Endothelial cell of umbilical vein (primary cell): ENCODE results near the gene PPP6R1. TPM values are rescaled to one million over a fixed set of nuclear protein-coding genes. Genes with fewer than 3 reads are reported as not detected.

ENCODE experiments used
- BruUV-seq: library from RNA; stranded (reverse); fragments of 400-500 nt; replicated peaks from 2 replicates; lab custom pipeline; 2021; lab: Mats Ljungman, UMichigan
- CTCF ChIA-PET: fragments of 300-600, 350-600 bp; sonication (Branson Sonifier 250); formaldehyde crosslinking; loops from one replicate; lab custom pipeline; 2021; ENCODE audit warnings: antibody characterized with exemption, inconsistent platforms; lab: Charles Lee
- POLR2A ChIA-PET: fragments of 300-600, 350-600 bp; sonication (Branson Sonifier 250); formaldehyde crosslinking; loops from one replicate; lab custom pipeline; 2021; ENCODE audit warnings: antibody characterized with exemption, inconsistent platforms; lab: Charles Lee
- DNase-seq: peaks from one replicate; pipeline ENCODE4 v3.0.0-alpha.2; 2011; ENCODE audit warnings: low read depth, low spot score
- FAIRE-seq: peaks from 2 replicates; lab custom pipeline; 2011; peaks lifted over from hg19 to GRCh38; lab: Jason Lieb, UNC
- H2AFZ ChIP-seq: 2 replicates; pipeline ENCODE4 v1.6.0; 2012; ENCODE audit warnings: low read depth, low read length, control low read depth, inconsistent platforms
- H3K27ac ChIP-seq: 2 replicates; pipeline ENCODE4 v1.5.1; 2011; ENCODE audit warnings: low read depth, mild to moderate bottlenecking, control low read depth, low read length, moderate library complexity; ENCODE audit not compliant: insufficient read depth
- H3K27me3 ChIP-seq, 2 experiments: 2 replicates each; pipeline versions ENCODE4 v1.6.0 to v1.6.1; 2011; ENCODE audit warnings: low read length in 2 of 2, mixed read lengths in 1 of 2; ENCODE audit not compliant: control insufficient read depth in 2 of 2, insufficient read depth in 2 of 2
- H3K36me3 ChIP-seq, 2 experiments: 2 replicates in 1 of 2; 3 replicates in 1 of 2; pipeline ENCODE4 v1.5.1; 2011; ENCODE audit warnings: low read length in 2 of 2, mild to moderate bottlenecking in 1 of 2, moderate library complexity in 1 of 2; ENCODE audit not compliant: control insufficient read depth in 2 of 2, insufficient read depth in 2 of 2; ENCODE audit errors: extremely low read depth in 1 of 2
- H3K4me1 ChIP-seq: 3 replicates; pipeline ENCODE4 v1.5.1; 2011; ENCODE audit warnings: mild to moderate bottlenecking, low read length; ENCODE audit not compliant: control insufficient read depth, insufficient read depth; ENCODE audit errors: extremely low read depth
- H3K4me2 ChIP-seq: 2 replicates; pipeline ENCODE4 v1.6.1; 2011; ENCODE audit warnings: low read length, control low read depth, mixed read lengths; ENCODE audit not compliant: insufficient read depth
- H3K4me3 ChIP-seq, 3 experiments: fragments of 200-600 bp in 1 of 3; sonication (generic), shearing (Covaris generic) in 1 of 3; replicated peaks in 1 of 3; 2 replicates each; pipeline ENCODE4 v1.5.1; 2011 to 2016; ENCODE audit warnings: control low read depth in 3 of 3, low read length in 3 of 3, mild to moderate bottlenecking in 2 of 3, inconsistent platforms in 1 of 3, low read depth in 1 of 3, moderate library complexity in 1 of 3; ENCODE audit not compliant: insufficient read depth in 1 of 3
- H3K79me2 ChIP-seq: 2 replicates; pipeline ENCODE4 v1.6.0; 2012; ENCODE audit warnings: low read length, inconsistent platforms; ENCODE audit not compliant: control insufficient read depth, insufficient read depth
- H3K9ac ChIP-seq: replicated peaks from 2 replicates; pipeline ENCODE3; 2011; ENCODE audit warnings: low read length, control low read depth; ENCODE audit not compliant: insufficient read depth; ENCODE audit errors: extremely low read depth
- H3K9me1 ChIP-seq: replicated peaks from 3 replicates; pipeline ENCODE4 v1.6.0; 2011; ENCODE audit warnings: mild to moderate bottlenecking, low read length; ENCODE audit not compliant: control insufficient read depth, insufficient read depth; ENCODE audit errors: extremely low read depth
- H3K9me3 ChIP-seq: replicated peaks from 2 replicates; pipeline ENCODE4 v1.5.1; 2012; ENCODE audit warnings: low read length, inconsistent platforms; ENCODE audit not compliant: control insufficient read depth, insufficient read depth
- H4K20me1 ChIP-seq: replicated peaks from 2 replicates; pipeline ENCODE3; 2011; ENCODE audit warnings: mild to moderate bottlenecking, low read length; ENCODE audit not compliant: control insufficient read depth, insufficient read depth; ENCODE audit errors: extremely low read depth
- CTCF ChIP-seq, 2 donors: IDR thresholded peaks; 1 replicate in 1 of 2; 2 replicates in 1 of 2; pipeline ENCODE4 v1.5.1; 2011; ENCODE audit warnings: low read length in 2 of 2, mild to moderate bottlenecking in 2 of 2, moderate library complexity in 2 of 2, control low read depth in 1 of 2, inconsistent platforms in 1 of 2, low read depth in 1 of 2; ENCODE audit not compliant: insufficient read depth in 1 of 2; ENCODE audit errors: extremely low read depth in 1 of 2
- EZH2 ChIP-seq: IDR thresholded peaks from 2 replicates; pipeline ENCODE4 v1.6.1; 2012; ENCODE audit warnings: borderline replicate concordance, low read depth, mild to moderate bottlenecking, moderate library complexity, low read length, inconsistent platforms; ENCODE audit not compliant: severe bottlenecking
- FOS ChIP-seq: IDR thresholded peaks from 2 replicates; pipeline ENCODE4 v1.6.1; 2011; ENCODE audit warnings: mild to moderate bottlenecking, low read length, moderate library complexity, borderline replicate concordance; ENCODE audit not compliant: insufficient read depth
- GATA2 ChIP-seq: IDR thresholded peaks from 2 replicates; pipeline ENCODE4 v1.7.0; 2011; ENCODE audit warnings: low read depth, mild to moderate bottlenecking, moderate library complexity, mixed read lengths, low read length; ENCODE audit not compliant: insufficient read length, insufficient read depth
- JUN ChIP-seq: IDR thresholded peaks from 2 replicates; pipeline ENCODE4 v1.6.1; 2011; ENCODE audit warnings: borderline replicate concordance, low read depth; ENCODE audit not compliant: insufficient read length, insufficient read depth
- MAX ChIP-seq: IDR thresholded peaks from 2 replicates; pipeline ENCODE4 v1.6.1; 2011; ENCODE audit not compliant: insufficient read depth, insufficient read length
- MYC ChIP-seq: IDR thresholded peaks from one replicate; pipeline ENCODE4 v1.6.1; 2011; ENCODE audit warnings: mild to moderate bottlenecking, low read depth, low read length
- POLR2A ChIP-seq: IDR thresholded peaks from 2 replicates; pipeline ENCODE4 v1.6.1; 2012; ENCODE audit warnings: low read depth, mild to moderate bottlenecking, control low read depth, low read length
- POLR2AphosphoS5 ChIP-seq: IDR thresholded peaks from 2 replicates; pipeline ENCODE4 v1.6.1; 2012; ENCODE audit warnings: low read depth, mild to moderate bottlenecking, control low read depth, low read length, moderate library complexity; ENCODE audit not compliant: insufficient read depth
- dilution Hi-C: fragments of 300-500 bp; cut with MboI; formaldehyde crosslinking; loops from one replicate; pipeline ENCODE4 v1.15.0; 2019; ENCODE audit warnings: low sequenced_read_pairs; ENCODE audit not compliant: extremely low pct_ligation_motif_present
- intact Hi-C: fragments of 100-400 bp; cut with micrococcal nuclease; formaldehyde crosslinking; loops from one replicate; pipeline ENCODE4 v1.10.0; 2022
- polyA plus RNA-seq, 4 experiments: library from polyadenylated mRNA; depleted of rRNA in 3 of 4; stranded (reverse) in 3 of 4; unstranded in 1 of 4; fragments of >200 nt; gene quantifications; 2 replicates each; pipeline versions ENCODE4 v1.2.1 to v1.2.3, GENCODE V29; 2011 to 2012; ENCODE audit warnings: missing spikeins in 1 of 4
- total RNA-seq: library from RNA; stranded (reverse); gene quantifications from 2 replicates; pipeline ENCODE4 v1.2.3, GENCODE V29; 2021

The PPP6R1 gene
- total and polyA plus RNA-seq, 2 donors (not counting 3 experiments of a cell fraction or from before 2014, with no cell fraction given) = 35.7 to 71.8 TPM

- BruUV-seq = no TSS peak
- POLR2A ChIA-PET = no interaction called here
Measured at GRCh38 chr19:55226273-55226672, 32.5 kb downstream of the PPP6R1 start.

More at GRCh38 chr19:55226273-55226672, 32.5 kb downstream of the PPP6R1 start:
- FAIRE-seq (no peak), DNase-seq (no peak)
- CTCF ChIA-PET = no interaction called here
- H3K27me3 ChIP-seq = no peaks in the 10 kb centered on the region
- H3K4me3 ChIP-seq = no peak overlapping the region
- H3K4me1 ChIP-seq = no peaks in the 10 kb centered on the region
- dilution Hi-C loops (no loop called here), intact Hi-C loops (no loop called here)
- TF ChIP-seq FOS (no peak), POLR2AphosphoS5 (no peak), GATA2 (no peak), CTCF (IDR thresholded peaks at IDR 0.05; ENCODE audit: extremely low read depth in 1 of 2, insufficient read depth in 1 of 2, low read depth in 1 of 2, low read length in 2 of 2) (no peak), EZH2 (no peak), POLR2A (no peak), JUN (no peak), MYC (no peak), MAX (no peak)
- H3K9me1 ChIP-seq = no peaks in the 10 kb centered on the region
- no peaks in the 10 kb centered on the region for H4K20me1 ChIP-seq
- H3K9ac ChIP-seq = no peak overlapping the region
- H2AFZ ChIP-seq = no peak overlapping the region
- no peaks in the 10 kb centered on the region for H3K79me2 ChIP-seq
- no peak overlapping the region for H3K27ac ChIP-seq
- H3K36me3 ChIP-seq = peaks cover 0 to 29% of the 10 kb centered on the region in 2 experiments
- no peaks in the 10 kb centered on the region for H3K9me3 ChIP-seq
- H3K4me2 ChIP-seq = no peak overlapping the region
